ENCODE data around the gene AQP4. TPM values are rescaled to one million over a fixed set of nuclear protein-coding genes. Genes with fewer than 3 reads are reported as not detected.

The AQP4 gene
- total RNA-seq, 2 donors from 2014 or later = not detected

DNA sequence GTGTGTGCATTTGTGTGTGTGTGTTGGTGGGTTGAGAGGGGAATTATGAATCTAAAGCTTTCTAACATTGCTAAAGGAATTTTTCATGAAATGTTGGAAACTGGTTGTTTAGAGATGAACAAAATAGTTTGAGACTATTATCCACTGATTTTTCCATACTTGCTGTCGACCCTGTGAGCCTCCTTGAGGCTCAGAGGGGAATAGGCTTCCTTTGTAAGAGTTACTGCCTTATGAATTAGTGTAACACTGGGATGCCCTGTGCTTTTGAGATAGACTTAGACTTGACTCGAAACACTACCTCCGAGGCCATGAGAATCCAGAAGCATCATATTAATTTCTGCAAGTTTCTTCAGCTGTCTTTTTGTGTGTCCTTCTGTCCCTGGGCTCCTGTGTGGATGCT lies 37.9 kb downstream of the AQP4 start:
- Histone ChIP-seq H3K4me1 (ENCODE audit: control insufficient read depth in 1 of 2, low read depth in 2 of 2) (no peaks in the 10 kb centered on the region), H3K27me3 (replicated peaks; ENCODE audit: insufficient read depth) (no peaks in the 10 kb centered on the region), H3K9me3 (no peaks in the 10 kb centered on the region), H3K4me3 (no peak overlapping the region), H3K27ac (no peak overlapping the region), H3K36me3 (no peaks in the 10 kb centered on the region)
- DNase-seq (ENCODE audit: low spot score) (no peak), ATAC-seq (ENCODE audit: insufficient number of reproducible peaks, low FRiP score, low read depth) (no peak)
- TF ChIP-seq, protein P1, sequence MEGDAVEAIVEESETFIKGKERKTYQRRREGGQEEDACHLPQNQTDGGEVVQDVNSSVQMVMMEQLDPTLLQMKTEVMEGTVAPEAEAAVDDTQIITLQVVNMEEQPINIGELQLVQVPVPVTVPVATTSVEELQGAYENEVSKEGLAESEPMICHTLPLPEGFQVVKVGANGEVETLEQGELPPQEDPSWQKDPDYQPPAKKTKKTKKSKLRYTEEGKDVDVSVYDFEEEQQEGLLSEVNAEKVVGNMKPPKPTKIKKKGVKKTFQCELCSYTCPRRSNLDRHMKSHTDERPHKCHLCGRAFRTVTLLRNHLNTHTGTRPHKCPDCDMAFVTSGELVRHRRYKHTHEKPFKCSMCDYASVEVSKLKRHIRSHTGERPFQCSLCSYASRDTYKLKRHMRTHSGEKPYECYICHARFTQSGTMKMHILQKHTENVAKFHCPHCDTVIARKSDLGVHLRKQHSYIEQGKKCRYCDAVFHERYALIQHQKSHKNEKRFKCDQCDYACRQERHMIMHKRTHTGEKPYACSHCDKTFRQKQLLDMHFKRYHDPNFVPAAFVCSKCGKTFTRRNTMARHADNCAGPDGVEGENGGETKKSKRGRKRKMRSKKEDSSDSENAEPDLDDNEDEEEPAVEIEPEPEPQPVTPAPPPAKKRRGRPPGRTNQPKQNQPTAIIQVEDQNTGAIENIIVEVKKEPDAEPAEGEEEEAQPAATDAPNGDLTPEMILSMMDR (IDR thresholded peaks at IDR 0.05) = no peak

DNA sequence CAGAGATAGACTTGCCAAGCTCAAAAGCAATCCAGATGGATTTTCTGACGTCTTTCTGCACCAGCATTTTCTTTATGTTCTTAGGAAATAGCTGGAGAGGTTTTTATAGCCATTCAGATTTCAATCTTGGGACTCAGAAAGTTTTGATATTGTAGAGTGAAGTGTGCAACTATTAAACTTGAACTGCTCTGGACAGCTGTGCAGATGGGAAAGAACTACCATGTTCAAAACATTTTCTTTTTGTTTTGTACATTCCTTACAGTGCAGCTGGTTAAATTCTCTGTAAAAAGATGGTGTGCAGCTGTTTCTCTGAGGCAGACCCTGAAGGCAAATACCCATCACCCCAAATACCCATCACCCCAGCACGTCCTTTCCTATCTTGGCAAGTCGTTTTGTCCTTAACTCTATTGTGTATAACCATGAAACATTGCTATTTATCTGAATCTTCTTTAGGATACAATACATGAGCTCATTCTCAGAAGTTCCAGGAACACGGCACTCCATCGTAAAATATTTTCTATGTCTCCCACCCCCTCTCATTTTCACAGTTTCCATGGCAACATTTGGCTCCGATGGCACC lies 38.8 kb downstream of the AQP4 start:
- H3K36me3 ChIP-seq = no peaks in the 10 kb centered on the region
- no peaks in the 10 kb centered on the region for H3K9me3 ChIP-seq
- no peaks in the 10 kb centered on the region for H3K27me3 ChIP-seq (replicated peaks; ENCODE audit: insufficient read depth)
- no peak overlapping the region for H3K4me3 ChIP-seq
- ATAC-seq (ENCODE audit: insufficient number of reproducible peaks, low FRiP score, low read depth) (no peak), DNase-seq (ENCODE audit: low spot score) (no peak)
- no peak overlapping the region for H3K27ac ChIP-seq
- H3K4me1 ChIP-seq (ENCODE audit: control insufficient read depth in 1 of 2, low read depth in 2 of 2) = no peaks in the 10 kb centered on the region
- TF ChIP-seq, protein P1 (IDR thresholded peaks at IDR 0.05) = no peak

GRCh38 chr18:26821181-26821580 lies 44.3 kb downstream of the AQP4 start:
- DNase-seq (ENCODE audit: low spot score) (no peak), ATAC-seq (ENCODE audit: insufficient number of reproducible peaks, low FRiP score, low read depth) (no peak)
- H3K36me3 ChIP-seq = no peaks in the 10 kb centered on the region
- TF ChIP-seq, protein P1 (IDR thresholded peaks at IDR 0.05) = no peak
- H3K27ac ChIP-seq = no peak overlapping the region
- no peaks in the 10 kb centered on the region for H3K4me1 ChIP-seq (ENCODE audit: control insufficient read depth in 1 of 2, low read depth in 2 of 2)
- no peaks in the 10 kb centered on the region for H3K27me3 ChIP-seq (replicated peaks; ENCODE audit: insufficient read depth)
- H3K4me3 ChIP-seq = no peak overlapping the region
- H3K9me3 ChIP-seq = peaks cover 3% of the 10 kb centered on the region

DNA sequence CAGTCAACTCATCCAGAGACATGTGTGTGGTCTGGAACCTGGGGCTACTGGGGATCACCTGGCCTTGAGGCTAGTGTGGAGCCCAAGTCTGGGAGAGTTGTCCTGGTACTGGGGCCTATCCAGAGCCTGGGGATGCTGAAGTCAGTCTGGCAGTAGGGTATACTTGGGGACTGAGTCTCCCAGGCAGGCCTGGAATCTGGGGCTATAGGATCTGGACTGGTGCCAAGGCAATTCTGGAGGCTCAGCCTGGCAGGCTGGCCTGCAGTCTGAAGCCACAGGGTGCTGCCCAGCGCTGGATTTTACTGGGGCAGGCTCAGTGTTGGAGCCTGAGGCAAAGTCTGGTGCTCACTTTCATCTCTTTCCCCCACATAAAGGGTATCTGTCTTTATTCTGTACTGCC lies 46.5 kb downstream of the AQP4 start:
- Histone ChIP-seq H3K27ac (no peak overlapping the region), H3K27me3 (replicated peaks; ENCODE audit: insufficient read depth) (no peaks in the 10 kb centered on the region), H3K36me3 (no peaks in the 10 kb centered on the region), H3K4me1 (ENCODE audit: control insufficient read depth in 1 of 2, low read depth in 2 of 2) (no peaks in the 10 kb centered on the region), H3K4me3 (no peak overlapping the region), H3K9me3 (peaks cover 3% of the 10 kb centered on the region)
- DNase-seq (ENCODE audit: low spot score) (no peak), ATAC-seq (ENCODE audit: insufficient number of reproducible peaks, low FRiP score, low read depth) (no peak)
- TF ChIP-seq, protein P1 (IDR thresholded peaks at IDR 0.05) = no peak

DNA sequence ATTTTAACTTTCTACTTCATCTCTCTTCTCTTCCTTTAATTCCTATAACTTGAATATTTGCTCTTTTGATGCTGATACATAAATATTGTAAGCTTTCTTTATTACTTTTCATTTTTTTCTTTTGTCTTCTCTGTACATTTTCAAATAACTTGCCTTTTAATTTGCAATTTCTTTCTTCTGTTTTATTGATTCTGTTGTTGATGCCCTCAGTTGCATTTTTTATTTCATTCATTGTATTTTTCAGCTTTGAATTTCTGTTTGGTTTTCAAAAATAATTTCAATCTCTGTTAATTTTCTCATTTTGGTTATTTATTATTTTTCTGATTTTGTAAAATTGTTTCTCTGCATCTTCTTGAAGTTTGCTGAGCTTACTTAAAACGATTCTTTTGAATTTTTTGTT lies 47.0 kb downstream of the AQP4 start:
- DNase-seq (ENCODE audit: low spot score) = no peak
- no peaks in the 10 kb centered on the region for H3K27me3 ChIP-seq (replicated peaks; ENCODE audit: insufficient read depth)
- H3K4me1 ChIP-seq (ENCODE audit: control insufficient read depth in 1 of 2, low read depth in 2 of 2) = no peaks in the 10 kb centered on the region
- no peak overlapping the region for H3K27ac ChIP-seq
- TF ChIP-seq, protein P1 (IDR thresholded peaks at IDR 0.05) = no peak
- no peak for ATAC-seq (ENCODE audit: insufficient number of reproducible peaks, low FRiP score, low read depth)
- peaks cover 3% of the 10 kb centered on the region for H3K9me3 ChIP-seq
- H3K4me3 ChIP-seq = no peak overlapping the region
- no peaks in the 10 kb centered on the region for H3K36me3 ChIP-seq

Data from thoracic aorta (tissue), 2 donors.